Calu3 (cell line): ENCODE data around the gene BAK1. TPM values are rescaled to one million over a fixed set of nuclear protein-coding genes. Genes with fewer than 3 reads are reported as not detected.

Source experiments
- BruUV-seq: library from RNA; stranded (reverse); fragments of 400-500 nt; replicated peaks from 2 replicates; lab custom pipeline; 2021; lab: Mats Ljungman, UMichigan
- CTCF ChIA-PET: fragments of 300-600 bp; sonication (Branson Sonifier 250); formaldehyde crosslinking; loops from one replicate; lab custom pipeline; 2022; ENCODE audit warnings: antibody characterized with exemption; lab: Charles Lee
- DNase-seq: peaks from one replicate; pipeline ENCODE4 v3.0.0; 2022
- H3K27ac Mint-ChIP-seq: one replicate; pipeline ENCODE4 v1.8.0; 2022; ENCODE audit warnings: mixed read lengths; ENCODE audit not compliant: unreplicated experiment
- H3K27me3 Mint-ChIP-seq: one replicate; pipeline ENCODE4 v1.8.0; 2022; ENCODE audit warnings: mixed read lengths; ENCODE audit not compliant: unreplicated experiment
- H3K36me3 Mint-ChIP-seq: one replicate; pipeline ENCODE4 v1.8.0; 2022; ENCODE audit warnings: mild to moderate bottlenecking, moderate library complexity, mixed read lengths; ENCODE audit not compliant: insufficient read depth, unreplicated experiment
- H3K4me1 Mint-ChIP-seq: one replicate; pipeline ENCODE4 v1.8.0; 2022; ENCODE audit warnings: mild to moderate bottlenecking, low read depth, mixed read lengths; ENCODE audit not compliant: unreplicated experiment
- H3K4me3 Mint-ChIP-seq: one replicate; pipeline ENCODE4 v1.8.0; 2022; ENCODE audit warnings: mild to moderate bottlenecking, low read depth, moderate library complexity, mixed read lengths; ENCODE audit not compliant: unreplicated experiment
- H3K9me3 Mint-ChIP-seq: one replicate; pipeline ENCODE4 v1.8.0; 2022; ENCODE audit warnings: low read depth, mixed read lengths; ENCODE audit not compliant: unreplicated experiment
- intact Hi-C: fragments of 100-400 bp; cut with micrococcal nuclease; formaldehyde crosslinking; loops from one replicate; pipeline ENCODE4 v1.10.0; 2022; ENCODE audit not compliant: unreplicated experiment
- total RNA-seq: library from RNA; stranded (reverse); gene quantifications from 2 replicates; pipeline ENCODE4 v1.2.3, GENCODE V29; 2022
- TF ChIP-seq, protein P1 (sequence below): fragments of 200-600 bp; IDR thresholded peaks from one replicate; pipeline ENCODE4 v1.8.0; 2022; ENCODE audit warnings: antibody characterized with exemption; ENCODE audit not compliant: unreplicated experiment

Gene BAK1
- total RNA-seq, 1 experiment from 2014 or later = 31.6 TPM

DNA sequence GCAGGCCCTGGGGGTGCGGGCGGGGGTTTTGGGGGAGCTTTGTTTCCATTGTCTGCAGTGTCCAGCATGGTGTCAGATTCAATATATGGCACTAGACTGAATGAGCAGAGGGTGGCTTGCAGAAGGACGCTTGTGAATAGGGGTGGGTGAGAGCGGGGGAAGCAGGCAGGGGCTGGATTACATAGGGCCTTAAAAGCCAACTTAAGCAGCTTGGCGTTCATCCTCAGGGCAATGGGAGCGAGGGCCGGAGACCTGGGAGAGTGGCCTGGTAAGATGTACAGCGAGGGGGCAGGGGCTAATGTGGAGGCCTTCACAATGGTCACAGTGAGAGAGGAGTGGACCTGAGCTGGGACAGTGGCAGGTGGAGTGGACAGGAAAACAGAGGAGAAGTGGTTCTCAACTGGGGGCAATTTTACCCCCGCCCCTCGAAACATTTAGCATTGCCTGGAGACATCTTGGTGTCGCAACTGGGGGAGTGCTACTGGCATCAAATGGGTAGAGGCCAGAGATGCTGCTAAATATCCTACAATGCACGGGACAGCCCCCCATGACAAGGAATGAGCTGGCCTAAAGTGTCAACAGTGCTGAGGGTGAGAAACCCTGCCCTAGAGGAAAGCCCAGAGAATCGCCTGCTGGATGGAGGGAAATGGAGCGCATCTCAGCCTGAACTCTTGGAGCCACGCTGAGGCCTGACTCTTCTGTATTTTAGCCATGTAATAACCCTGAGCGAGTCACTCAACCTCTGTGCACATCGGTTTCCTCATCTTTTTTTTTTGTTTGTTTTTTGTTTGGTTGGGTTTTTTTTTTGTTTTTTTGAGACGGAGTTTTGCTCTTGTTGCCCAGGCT is 15.1 kb upstream of the BAK1 start:
- TF ChIP-seq, protein P1, sequence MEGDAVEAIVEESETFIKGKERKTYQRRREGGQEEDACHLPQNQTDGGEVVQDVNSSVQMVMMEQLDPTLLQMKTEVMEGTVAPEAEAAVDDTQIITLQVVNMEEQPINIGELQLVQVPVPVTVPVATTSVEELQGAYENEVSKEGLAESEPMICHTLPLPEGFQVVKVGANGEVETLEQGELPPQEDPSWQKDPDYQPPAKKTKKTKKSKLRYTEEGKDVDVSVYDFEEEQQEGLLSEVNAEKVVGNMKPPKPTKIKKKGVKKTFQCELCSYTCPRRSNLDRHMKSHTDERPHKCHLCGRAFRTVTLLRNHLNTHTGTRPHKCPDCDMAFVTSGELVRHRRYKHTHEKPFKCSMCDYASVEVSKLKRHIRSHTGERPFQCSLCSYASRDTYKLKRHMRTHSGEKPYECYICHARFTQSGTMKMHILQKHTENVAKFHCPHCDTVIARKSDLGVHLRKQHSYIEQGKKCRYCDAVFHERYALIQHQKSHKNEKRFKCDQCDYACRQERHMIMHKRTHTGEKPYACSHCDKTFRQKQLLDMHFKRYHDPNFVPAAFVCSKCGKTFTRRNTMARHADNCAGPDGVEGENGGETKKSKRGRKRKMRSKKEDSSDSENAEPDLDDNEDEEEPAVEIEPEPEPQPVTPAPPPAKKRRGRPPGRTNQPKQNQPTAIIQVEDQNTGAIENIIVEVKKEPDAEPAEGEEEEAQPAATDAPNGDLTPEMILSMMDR = no peak
- no peak overlapping the region for H3K27ac Mint-ChIP-seq

DNA sequence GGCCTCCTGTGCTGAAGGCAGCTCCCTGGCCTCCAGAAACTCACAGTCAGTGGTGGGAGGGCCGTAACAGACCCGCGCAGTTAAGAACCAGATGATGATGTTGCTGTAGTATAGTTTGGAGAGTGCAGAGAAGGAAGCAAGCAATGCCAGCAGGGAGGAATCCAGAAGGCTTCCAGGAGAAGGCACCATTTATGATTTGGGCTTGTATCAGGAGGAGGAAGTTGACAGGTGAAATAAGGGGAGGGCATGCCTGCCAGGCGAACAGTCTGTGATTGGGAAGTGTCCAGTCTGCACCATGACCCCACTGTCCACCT is 13.3 kb upstream of the BAK1 start:
- Mint-ChIP-seq H3K4me3 (no peak overlapping the region), H3K4me1 (peaks cover 40% of the 10 kb centered on the region), H3K36me3 (peaks cover 26% of the 10 kb centered on the region), H3K27ac (no peak overlapping the region), H3K9me3 (no peaks in the 10 kb centered on the region), H3K27me3 (no peaks in the 10 kb centered on the region)
- TF ChIP-seq, protein P1 = no peak
- DNase-seq = no peak
- no TSS peak for BruUV-seq
- intact Hi-C loops = no loop called here
- CTCF ChIA-PET = no interaction called here

More for the DNA sequence above, 15.1 kb upstream of the BAK1 start:
- no TSS peak for BruUV-seq
- CTCF ChIA-PET = interaction anchor here (0.7 kb wide), 1 partner anchor 952 kb away, joined by 3 read pairs; no protein-coding TSS in a partner anchor
- Mint-ChIP-seq H3K27me3 (no peaks in the 10 kb centered on the region), H3K9me3 (no peaks in the 10 kb centered on the region), H3K4me1 (peaks cover 41% of the 10 kb centered on the region), H3K36me3 (peaks cover 18% of the 10 kb centered on the region), H3K4me3 (no peak overlapping the region)
- intact Hi-C loops = no loop called here
- no peak for DNase-seq

DNA sequence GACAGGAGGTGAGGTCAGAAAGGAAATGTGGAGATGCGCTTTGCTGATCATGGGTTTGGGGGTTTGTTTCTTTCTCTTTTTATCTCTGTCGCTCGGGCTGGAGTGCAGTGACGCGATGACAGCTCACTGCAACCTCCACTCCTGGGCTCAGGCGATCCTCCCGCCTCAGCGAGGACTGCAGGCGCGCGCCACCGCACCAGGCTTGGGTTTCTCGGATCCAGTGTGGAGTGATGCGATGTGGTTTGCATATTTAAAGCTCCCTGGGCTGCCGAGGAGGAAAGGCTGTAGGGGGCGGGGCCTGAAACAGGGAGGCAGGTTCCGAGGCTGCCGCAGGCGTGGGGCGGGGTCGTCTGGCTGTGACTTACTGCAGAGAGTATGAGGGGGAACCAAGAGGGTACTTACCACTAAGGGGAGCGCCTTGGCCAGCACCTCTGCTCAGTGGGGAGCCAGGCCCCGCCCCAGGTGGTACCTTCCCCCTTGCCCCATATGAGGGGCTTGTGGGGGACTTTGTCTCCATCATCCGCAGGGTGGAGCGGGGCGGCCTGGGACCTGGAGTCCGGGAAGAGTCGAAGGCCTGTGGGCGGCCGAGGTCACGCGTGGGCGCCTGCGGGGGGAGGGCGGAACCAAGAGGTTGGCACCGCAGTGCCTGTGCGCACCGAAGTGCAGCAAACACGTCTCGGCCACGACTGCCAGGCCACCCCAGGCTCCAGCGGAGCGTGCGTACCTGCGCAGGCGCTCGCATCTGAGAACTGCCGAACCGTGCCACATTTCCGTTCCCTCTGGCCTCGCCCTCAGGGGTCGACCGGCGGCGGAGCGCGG is 12.7 kb upstream of the BAK1 start:
- TF ChIP-seq, protein P1 = no peak
- intact Hi-C loops = no loop called here
- no TSS peak for BruUV-seq
- H3K27ac Mint-ChIP-seq = no peak overlapping the region
- H3K4me3 Mint-ChIP-seq = no peak overlapping the region
- no peak for DNase-seq
- CTCF ChIA-PET = interaction anchor here (0.6 to 0.7 kb wide), 2 partner anchors 39 to 119 kb away, joined by 3 to 4 read pairs; partner anchors contain the start of gene UQCC2
- H3K27me3 Mint-ChIP-seq = no peaks in the 10 kb centered on the region
- peaks cover 26% of the 10 kb centered on the region for H3K36me3 Mint-ChIP-seq
- H3K4me1 Mint-ChIP-seq = peaks cover 40% of the 10 kb centered on the region
- H3K9me3 Mint-ChIP-seq = no peaks in the 10 kb centered on the region

DNA sequence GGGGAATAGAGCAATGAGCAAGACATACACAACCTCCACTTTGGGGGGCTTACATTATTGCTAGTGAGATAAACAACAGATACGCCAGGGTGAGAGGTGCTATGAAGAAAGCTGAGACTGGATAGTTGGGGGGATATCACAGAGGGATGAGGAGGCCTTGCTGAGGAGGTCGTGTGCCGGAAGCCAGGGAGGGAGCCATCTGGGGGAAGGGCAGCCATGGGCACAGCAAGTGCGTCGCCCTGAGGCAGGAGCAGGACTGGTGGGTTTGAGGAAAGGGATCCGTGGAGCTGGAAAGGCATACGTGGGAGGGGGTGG is 12.2 kb upstream of the BAK1 start:
- TF ChIP-seq, protein P1 = no peak
- intact Hi-C loops = no loop called here
- Mint-ChIP-seq H3K4me1 (peaks cover 40% of the 10 kb centered on the region), H3K36me3 (peaks cover 26% of the 10 kb centered on the region), H3K4me3 (no peak overlapping the region), H3K27me3 (no peaks in the 10 kb centered on the region), H3K9me3 (no peaks in the 10 kb centered on the region), H3K27ac (no peak overlapping the region)
- BruUV-seq = no TSS peak
- no peak for DNase-seq
- CTCF ChIA-PET = interaction anchor here (0.6 to 0.7 kb wide), 2 partner anchors 40 to 119 kb away, joined by 3 to 4 read pairs; partner anchors contain the start of gene UQCC2
